Mesenchymal stem cell (in vitro differentiated cells and primary cell): ENCODE measurements around the gene OR52E1.
A peak's percentile ranks its signal among the peaks of the same experiment; 100 is the strongest.

Experiments used
- DNase-seq: peaks from one replicate; pipeline ENCODE4 v3.0.0-alpha.2; 2013
- H2AFZ ChIP-seq: one replicate; pipeline ENCODE4 v1.6.1; 2013; ENCODE audit warnings: low read depth, mild to moderate bottlenecking, control low read depth, inconsistent platforms, low read length, moderate library complexity
- H2AK5ac ChIP-seq: 2 replicates; pipeline ENCODE4 v1.6.1; 2013; ENCODE audit warnings: low read length, moderate library complexity, mild to moderate bottlenecking, inconsistent platforms; ENCODE audit not compliant: severe bottlenecking
- H2BK120ac ChIP-seq: one replicate; pipeline ENCODE4 v1.6.1; 2013; ENCODE audit warnings: low read depth, mild to moderate bottlenecking, inconsistent platforms, low read length, moderate library complexity
- H2BK12ac ChIP-seq, 2 experiments: one replicate each; pipeline ENCODE4 v1.6.1; 2013; ENCODE audit warnings: inconsistent platforms in 2 of 2, low read length in 2 of 2, mild to moderate bottlenecking in 2 of 2, moderate library complexity in 2 of 2, control low read depth in 1 of 2
- H2BK15ac ChIP-seq: one replicate; pipeline ENCODE4 v1.6.1; 2013; ENCODE audit warnings: mild to moderate bottlenecking, low read depth, inconsistent platforms; ENCODE audit not compliant: poor library complexity, severe bottlenecking
- H2BK5ac ChIP-seq: 2 replicates; pipeline ENCODE4 v1.6.1; 2013; ENCODE audit warnings: low read depth, mild to moderate bottlenecking, low read length, control low read depth, inconsistent platforms; ENCODE audit not compliant: poor library complexity, severe bottlenecking
- H3K14ac ChIP-seq, 2 experiments: one replicate each; pipeline ENCODE4 v1.6.1; 2013; ENCODE audit warnings: inconsistent platforms in 2 of 2, low read length in 2 of 2, control low read depth in 1 of 2, mild to moderate bottlenecking in 1 of 2, moderate library complexity in 1 of 2
- H3K18ac ChIP-seq, 2 experiments: one replicate each; pipeline ENCODE4 v1.6.1; 2013; ENCODE audit warnings: inconsistent platforms in 2 of 2, low read length in 2 of 2, control low read depth in 1 of 2, low read depth in 1 of 2, mild to moderate bottlenecking in 1 of 2
- H3K23ac ChIP-seq, 2 experiments: one replicate each; pipeline ENCODE4 v1.6.1; 2013; ENCODE audit warnings: inconsistent platforms in 2 of 2, low read length in 2 of 2, mild to moderate bottlenecking in 2 of 2, moderate library complexity in 2 of 2, control low read depth in 1 of 2
- H3K27ac ChIP-seq: 2 replicates; pipeline ENCODE4 v1.5.1; 2013; ENCODE audit warnings: mild to moderate bottlenecking, moderate library complexity, low read length, control low read depth, inconsistent platforms; ENCODE audit not compliant: poor library complexity, severe bottlenecking
- H3K27me3 ChIP-seq, 2 experiments: 2 replicates each; pipeline versions ENCODE4 v1.6.1 to v1.7.0; 2013; ENCODE audit warnings: low read length in 2 of 2, mild to moderate bottlenecking in 2 of 2, moderate library complexity in 2 of 2, control low read depth in 1 of 2, inconsistent platforms in 1 of 2; ENCODE audit not compliant: control insufficient read depth in 1 of 2, insufficient read depth in 1 of 2
- H3K36me3 ChIP-seq, 2 experiments: 2 replicates each; pipeline versions ENCODE4 v1.6.1 to v1.7.0; 2013; ENCODE audit warnings: low read length in 2 of 2, control low read depth in 1 of 2, inconsistent platforms in 1 of 2, low read depth in 1 of 2, mild to moderate bottlenecking in 1 of 2; ENCODE audit not compliant: insufficient read depth in 2 of 2, control insufficient read depth in 1 of 2
- H3K4ac ChIP-seq, 2 experiments: one replicate each; pipeline ENCODE4 v1.6.1; 2013; ENCODE audit warnings: inconsistent platforms in 2 of 2, low read length in 2 of 2, mild to moderate bottlenecking in 2 of 2, moderate library complexity in 2 of 2, control low read depth in 1 of 2, low read depth in 1 of 2
- H3K4me1 ChIP-seq: 2 replicates; pipeline ENCODE4 v1.6.1; 2013; ENCODE audit warnings: low read depth, low read length, control low read depth; ENCODE audit not compliant: control insufficient read depth, insufficient read depth
- H3K4me2 ChIP-seq: 2 replicates; pipeline ENCODE4 v1.6.1; 2013; ENCODE audit warnings: low read length, mild to moderate bottlenecking, inconsistent platforms; ENCODE audit not compliant: poor library complexity, severe bottlenecking
- H3K4me3 ChIP-seq, 2 experiments: 2 replicates each; pipeline versions ENCODE4 v1.5.1 to v1.7.0; 2013; ENCODE audit warnings: low read length in 2 of 2, mild to moderate bottlenecking in 2 of 2, control low read depth in 1 of 2, low read depth in 1 of 2; ENCODE audit not compliant: insufficient read depth in 1 of 2
- H3K79me1 ChIP-seq: replicated peaks from 2 replicates; pipeline ENCODE4 v1.6.1; 2013; ENCODE audit warnings: mild to moderate bottlenecking, control low read depth, low read length, inconsistent platforms; ENCODE audit not compliant: poor library complexity, severe bottlenecking
- H3K9ac ChIP-seq: 2 replicates; pipeline ENCODE4 v1.7.0; 2013; ENCODE audit warnings: mild to moderate bottlenecking, low read length, moderate library complexity
- H3K9me3 ChIP-seq: 2 replicates; pipeline ENCODE4 v1.7.0; 2013; ENCODE audit warnings: mild to moderate bottlenecking, low read length; ENCODE audit not compliant: control insufficient read depth
- H4K8ac ChIP-seq: one replicate; pipeline ENCODE4 v1.6.1; 2013; ENCODE audit warnings: inconsistent platforms, mild to moderate bottlenecking, low read length, moderate library complexity
- H4K91ac ChIP-seq: one replicate; pipeline ENCODE4 v1.6.1; 2013; ENCODE audit warnings: mild to moderate bottlenecking, low read length, inconsistent platforms
- WGBS: methylation state at CpG from one replicate; pipeline ENCODE4 v1.1.7; 2013; ENCODE audit warnings: mixed read lengths; 5-methylcytosine and 5-hydroxymethylcytosine counted together

OR52E1 gene

GRCh38 chr11:5038341-5038740, 31.0 kb upstream of the OR52E1 start:
- no peak overlapping the region for H3K4ac ChIP-seq
- no peak overlapping the region for H2BK120ac ChIP-seq
- H3K9ac ChIP-seq = no peak overlapping the region
- H3K36me3 ChIP-seq = no peaks in the 10 kb centered on the region
- no peak overlapping the region for H3K14ac ChIP-seq
- H3K9me3 ChIP-seq = no peaks in the 10 kb centered on the region
- H3K23ac ChIP-seq = no peak overlapping the region
- H2AFZ ChIP-seq = no peak overlapping the region
- H3K18ac ChIP-seq = no peak overlapping the region
- no peak overlapping the region for H3K4me2 ChIP-seq
- no peaks in the 10 kb centered on the region for H3K27me3 ChIP-seq
- no peak overlapping the region for H4K91ac ChIP-seq
- H3K4me1 ChIP-seq = no peaks in the 10 kb centered on the region
- no peak overlapping the region for H2BK15ac ChIP-seq
- no peak overlapping the region for H2BK12ac ChIP-seq
- no peak overlapping the region for H3K4me3 ChIP-seq
- H2AK5ac ChIP-seq = no peak overlapping the region
- no peak overlapping the region for H4K8ac ChIP-seq
- no peak for DNase-seq
- no peaks in the 10 kb centered on the region for H3K79me1 ChIP-seq
- H2BK5ac ChIP-seq = no peak overlapping the region
- H3K27ac ChIP-seq = no peak overlapping the region
- WGBS = 92% methylated on average over 1 of the region's 1 CpG

- H3K79me1 ChIP-seq = no peaks in the 10 kb centered on the region
- H2AK5ac ChIP-seq = no peak overlapping the region
- H2BK15ac ChIP-seq = no peak overlapping the region
- no peak overlapping the region for H3K18ac ChIP-seq
- DNase-seq = no peak
- no peak overlapping the region for H4K8ac ChIP-seq
- H3K9me3 ChIP-seq = no peaks in the 10 kb centered on the region
- H3K4me2 ChIP-seq = no peak overlapping the region
- H3K36me3 ChIP-seq = no peaks in the 10 kb centered on the region
- no peak overlapping the region for H4K91ac ChIP-seq
- H3K27ac ChIP-seq = no peak overlapping the region
- WGBS = 46% methylated on average over 2 of the region's 4 CpGs
- no peak overlapping the region for H2AFZ ChIP-seq
- no peak overlapping the region for H3K14ac ChIP-seq
- H3K4me1 ChIP-seq = no peaks in the 10 kb centered on the region
- no peak overlapping the region for H2BK5ac ChIP-seq
- no peak overlapping the region for H3K9ac ChIP-seq
- no peaks in the 10 kb centered on the region for H3K27me3 ChIP-seq
- H3K23ac ChIP-seq = no peak overlapping the region
- no peak overlapping the region for H2BK120ac ChIP-seq
- H2BK12ac ChIP-seq = no peak overlapping the region
- no peak overlapping the region for H3K4me3 ChIP-seq
- no peak overlapping the region for H3K4ac ChIP-seq
Measured at GRCh38 chr11:5040876-5041275, 28.5 kb upstream of the OR52E1 start.

DNA sequence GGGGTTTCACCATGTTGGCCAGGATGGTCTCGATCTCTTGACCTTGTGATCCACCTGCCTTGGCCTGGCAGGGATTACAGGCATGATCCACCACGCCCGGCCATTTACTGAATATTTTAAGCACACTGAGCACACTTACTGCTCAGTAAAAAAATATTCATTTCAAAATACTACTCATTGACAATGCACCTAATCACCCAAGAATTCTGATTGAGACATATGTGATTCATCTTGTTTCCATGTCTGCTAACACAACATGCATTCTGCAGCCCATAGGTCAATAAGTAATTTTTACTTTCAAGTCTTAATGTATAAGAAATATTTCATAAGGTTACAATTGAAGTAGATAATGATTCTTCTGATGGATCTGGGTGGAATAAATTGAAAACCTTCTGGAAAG, 27.3 kb upstream of the OR52E1 start:
- no peak overlapping the region for H3K14ac ChIP-seq
- no peak overlapping the region for H3K27ac ChIP-seq
- no peak overlapping the region for H2AK5ac ChIP-seq
- H2AFZ ChIP-seq = no peak overlapping the region
- H3K18ac ChIP-seq = no peak overlapping the region
- no peaks in the 10 kb centered on the region for H3K4me1 ChIP-seq
- no peak overlapping the region for H3K23ac ChIP-seq
- H2BK120ac ChIP-seq = no peak overlapping the region
- H2BK15ac ChIP-seq = no peak overlapping the region
- no peaks in the 10 kb centered on the region for H3K79me1 ChIP-seq
- H4K8ac ChIP-seq = no peak overlapping the region
- no peak overlapping the region for H4K91ac ChIP-seq
- DNase-seq = no peak
- H3K4ac ChIP-seq = no peak overlapping the region
- no peaks in the 10 kb centered on the region for H3K9me3 ChIP-seq
- H2BK5ac ChIP-seq = no peak overlapping the region
- H3K9ac ChIP-seq = no peak overlapping the region
- H3K36me3 ChIP-seq = no peaks in the 10 kb centered on the region
- no peaks in the 10 kb centered on the region for H3K27me3 ChIP-seq
- H2BK12ac ChIP-seq = no peak overlapping the region
- H3K4me2 ChIP-seq = no peak overlapping the region
- WGBS = 56% methylated on average over 3 of the region's 3 CpGs
- H3K4me3 ChIP-seq = no peak overlapping the region

GRCh38 chr11:5043380-5043779, 26.0 kb upstream of the OR52E1 start:
- H3K4ac ChIP-seq = no peak overlapping the region
- no peaks in the 10 kb centered on the region for H3K27me3 ChIP-seq

More at GRCh38 chr11:5043380-5043779, 26.0 kb upstream of the OR52E1 start:
- Histone ChIP-seq H3K23ac (no peak overlapping the region), H2BK5ac (no peak overlapping the region), H4K91ac (no peak overlapping the region), H2BK120ac (no peak overlapping the region), H2BK12ac (no peak overlapping the region), H3K27ac (no peak overlapping the region), H3K18ac (no peak overlapping the region), H3K36me3 (no peaks in the 10 kb centered on the region), H4K8ac (no peak overlapping the region), H2BK15ac (no peak overlapping the region), H3K14ac (no peak overlapping the region), H3K4me3 (no peak overlapping the region), H3K9ac (no peak overlapping the region), H2AFZ (no peak overlapping the region), H2AK5ac (no peak overlapping the region), H3K4me2 (no peak overlapping the region), H3K79me1 (no peaks in the 10 kb centered on the region), H3K4me1 (no peaks in the 10 kb centered on the region), H3K9me3 (no peaks in the 10 kb centered on the region)
- WGBS = 29% methylated on average over 1 of the region's 2 CpGs
- peak; percentile 28 for DNase-seq
